Posterior vena cava (tissue), 2 donors: Measurements from ENCODE around the gene GPR151. TPM values are rescaled to one million over a fixed set of nuclear protein-coding genes. Genes with fewer than 3 reads are reported as not detected.
"Not testable (repeated sequence)": the region's sequence is repeated elsewhere in the genome, so short reads cannot be mapped to it uniquely, and the experiment has no call there.

Experiments
- DNase-seq: peaks from one replicate; pipeline ENCODE4 v3.0.0-alpha.2; 2020; ENCODE audit warnings: low spot score
- intact Hi-C, 2 donors: fragments of 100-400 bp; cut with DNase I; formaldehyde crosslinking; loops; one replicate each; pipeline versions ENCODE4 v1.14.1 to v1.14.2; 2022 to 2023
- long read RNA-seq, 2 donors: library from polyadenylated mRNA; unstranded; transcript quantifications; one replicate each; pipeline ENCODE4 v2.0.0, GENCODE V29; 2020 to 2021
- total RNA-seq, 2 donors: library from RNA; stranded (reverse); fragmentation: NEBNext Ultra II Directional; extraction: Animal tissue kit (Norgen Biotek cat#: 25700); gene quantifications; one replicate each; pipeline ENCODE4 v1.2.1, GENCODE V29; 2021
- donor health status: DM: yes; HTN: yes; CAD: no.
- donor health status: DM: yes; HTN: yes; CAD: no.

Gene GPR151
- total RNA-seq, result not detected
- long read RNA-seq, donor 1, result 0 reads
- long read RNA-seq, donor 2, result 0 reads

DNA sequence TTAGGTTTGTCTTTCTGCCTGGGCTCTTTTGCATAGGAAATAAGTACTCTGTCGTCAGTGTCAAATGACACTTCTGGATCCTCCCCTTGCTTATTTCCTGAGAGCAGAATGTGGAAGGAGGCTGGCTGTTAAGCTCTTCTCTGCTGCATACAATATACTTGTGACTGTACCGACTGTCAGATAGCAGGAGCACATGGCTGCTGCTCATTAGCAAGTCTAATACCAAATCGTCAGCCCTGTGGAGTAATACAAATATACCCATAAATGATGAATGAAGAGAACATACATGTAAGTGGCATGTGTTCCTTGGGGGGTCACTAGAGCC lies at the start of gene GPR151:
Gene GPR151, minus strand, starts transcription at position 40 of the 325 bp plus-strand sequence. CDS start 77 bp downstream, outside the sequence.
- intact Hi-C loops, result no loop called here
- DNase-seq, result no peak

- intact Hi-C loops, result no loop called here
- no peak for DNase-seq
These were observed 48.2 kb upstream of the GPR151 start for GRCh38 chr5:146564007-146564762.

DNA sequence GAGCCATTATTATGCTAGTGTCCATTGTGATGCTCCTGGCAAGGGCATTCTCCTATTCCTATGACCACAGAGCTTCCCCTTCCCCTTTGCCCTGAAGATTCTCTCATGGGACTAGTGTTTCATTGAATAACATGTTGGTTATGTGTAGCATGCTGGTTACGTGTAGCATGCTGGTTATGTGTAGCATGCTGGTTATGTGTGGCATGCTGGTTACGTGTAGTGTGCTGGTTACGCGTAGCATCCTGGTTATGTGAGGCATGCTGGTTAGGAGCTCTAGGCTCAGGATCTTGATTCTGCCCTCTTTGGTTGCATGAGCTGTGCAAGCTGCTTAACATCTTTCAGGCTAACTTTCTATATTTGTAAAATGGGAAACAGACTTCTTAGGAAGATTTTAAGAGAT lies 46.5 kb upstream of the GPR151 start:
- intact Hi-C loops, result no loop called here
- DNase-seq, result no peak

GRCh38 chr5:146561711-146562110 lies 45.7 kb upstream of the GPR151 start:
- intact Hi-C loops, result no loop called here
- DNase-seq, result no peak

DNA sequence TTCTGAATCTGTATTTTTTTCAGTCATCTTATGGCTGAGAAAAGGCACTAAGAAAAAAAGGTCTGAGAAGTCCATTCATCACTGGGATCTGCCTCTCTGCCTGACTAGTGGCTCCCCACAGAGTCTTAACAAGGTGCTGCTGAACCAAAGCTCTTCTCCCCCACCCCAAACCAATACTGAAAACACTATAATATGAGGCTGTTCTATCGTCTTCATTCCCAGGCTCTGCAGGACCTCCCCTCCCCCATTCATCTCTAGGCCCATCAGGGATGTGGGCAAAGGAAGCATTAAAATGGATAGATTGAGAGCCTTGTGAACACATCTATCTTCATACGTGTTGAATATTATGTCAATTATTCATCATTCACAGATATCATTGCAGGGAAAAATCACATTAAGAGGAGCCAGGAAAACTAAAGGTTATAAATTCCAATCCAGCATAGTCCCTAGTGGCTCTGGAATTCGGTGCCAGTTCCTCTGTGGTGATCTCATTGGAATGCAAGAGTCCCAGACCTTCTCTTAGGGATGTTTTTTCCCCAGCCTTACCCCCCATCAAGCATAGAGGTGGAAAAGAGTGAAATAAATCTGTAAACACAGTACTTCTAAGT lies 44.3 kb upstream of the GPR151 start:
- intact Hi-C loops, result no loop called here
- no peak for DNase-seq

DNA sequence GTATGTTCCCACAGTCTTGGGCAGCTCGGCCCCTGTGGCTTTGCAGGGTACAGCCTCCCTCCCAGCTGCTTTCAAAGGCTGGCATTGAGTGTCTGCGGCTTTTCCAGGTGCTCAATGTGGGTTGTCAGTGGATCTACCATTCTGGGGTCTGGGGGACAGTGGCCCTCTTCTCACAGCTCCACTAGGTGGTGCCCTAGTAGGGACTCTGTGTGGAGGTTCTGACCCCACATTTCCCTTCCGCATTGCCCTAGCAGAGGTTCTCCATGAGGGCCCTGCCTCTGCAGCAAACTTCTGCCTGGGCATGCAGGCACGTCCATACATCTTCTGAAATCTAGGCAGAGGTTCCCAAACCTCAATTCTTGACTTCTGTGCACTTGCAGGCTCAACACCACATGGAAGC lies 40.9 kb upstream of the GPR151 start:
- intact Hi-C loops, DNase-seq: not testable (repeated sequence)

GRCh38 chr5:146553446-146553845 lies 37.5 kb upstream of the GPR151 start:
- DNase-seq, result no peak
- intact Hi-C loops, result no loop called here

DNA sequence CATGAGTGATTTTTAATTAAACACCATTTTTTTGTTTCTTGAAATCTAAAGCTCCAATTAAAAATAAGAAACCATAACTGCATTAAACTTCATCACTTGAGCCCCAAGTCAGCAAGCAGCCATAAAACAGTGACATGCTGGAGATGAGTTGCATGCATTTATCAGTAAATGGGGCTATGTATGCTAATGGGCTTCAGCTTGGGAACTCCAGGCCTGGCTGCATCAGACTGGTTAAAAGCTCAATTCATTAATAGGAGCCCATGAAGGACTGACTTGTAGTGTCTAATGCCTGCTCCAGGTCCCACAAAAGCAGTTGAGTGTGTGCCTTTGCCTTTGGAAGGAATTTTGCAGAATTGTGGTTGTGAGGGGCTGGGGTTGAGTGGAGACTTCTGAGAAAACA lies 33.6 kb upstream of the GPR151 start:
- DNase-seq, result no peak
- intact Hi-C loops, result no loop called here

- intact Hi-C loops, result no loop called here
- DNase-seq, result no peak
These were observed 32.9 kb upstream of the GPR151 start for GRCh38 chr5:146548781-146549449.

DNA sequence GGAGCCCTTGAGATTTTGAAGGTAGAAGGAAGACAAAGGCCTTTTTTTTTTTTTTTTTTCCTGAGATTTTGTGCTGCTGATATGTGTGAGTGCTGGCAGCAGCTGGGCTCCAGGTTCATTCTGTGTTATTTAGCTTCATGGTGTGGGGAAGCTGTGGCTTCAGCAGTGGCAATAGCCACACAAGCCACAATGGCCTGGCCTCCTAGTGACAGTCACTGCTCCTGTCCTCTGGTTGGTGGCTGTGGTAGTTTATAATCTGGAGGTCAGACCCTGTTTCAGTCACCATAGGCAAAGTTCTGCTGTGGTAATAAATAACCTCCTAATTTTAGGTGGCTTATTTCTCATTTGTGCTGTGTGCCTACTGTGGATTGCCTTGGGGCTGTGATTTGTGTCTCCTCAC lies 28.2 kb upstream of the GPR151 start:
- intact Hi-C loops, result loop anchor here (5.0 kb wide), 2 partner anchors 423 to 643 kb away; no protein-coding TSS in a partner anchor
- DNase-seq, result no peak

GRCh38 chr5:146541958-146542849 lies 26.2 kb upstream of the GPR151 start:
- intact Hi-C loops, result loop anchor here (5.0 kb wide), 2 partner anchors 425 to 645 kb away; no protein-coding TSS in a partner anchor

DNA sequence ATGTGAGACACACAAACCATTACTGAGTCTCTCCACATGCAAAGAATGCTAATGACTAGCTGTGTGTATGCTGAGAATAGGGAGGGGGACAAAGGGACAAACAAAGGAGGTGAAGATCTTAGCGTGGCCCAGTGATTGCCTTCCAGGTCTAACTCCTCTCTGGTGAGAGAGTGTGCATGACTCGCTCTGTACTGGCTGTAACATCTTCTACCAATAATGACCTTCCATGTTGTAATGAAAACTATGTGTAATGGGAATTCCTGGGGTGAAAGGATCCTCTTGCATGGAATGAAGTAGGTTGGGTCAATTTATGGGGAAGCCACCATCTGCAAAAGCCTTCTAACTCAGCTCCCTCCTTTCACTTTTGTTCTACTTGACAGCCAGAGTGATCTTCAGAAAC lies 24.4 kb upstream of the GPR151 start:
- intact Hi-C loops, result loop anchor here (5.0 kb wide), 2 partner anchors 427 to 647 kb away; no protein-coding TSS in a partner anchor

More at GRCh38 chr5:146541958-146542849, 26.2 kb upstream of the GPR151 start:
- DNase-seq, result peak; percentile 91

DNA sequence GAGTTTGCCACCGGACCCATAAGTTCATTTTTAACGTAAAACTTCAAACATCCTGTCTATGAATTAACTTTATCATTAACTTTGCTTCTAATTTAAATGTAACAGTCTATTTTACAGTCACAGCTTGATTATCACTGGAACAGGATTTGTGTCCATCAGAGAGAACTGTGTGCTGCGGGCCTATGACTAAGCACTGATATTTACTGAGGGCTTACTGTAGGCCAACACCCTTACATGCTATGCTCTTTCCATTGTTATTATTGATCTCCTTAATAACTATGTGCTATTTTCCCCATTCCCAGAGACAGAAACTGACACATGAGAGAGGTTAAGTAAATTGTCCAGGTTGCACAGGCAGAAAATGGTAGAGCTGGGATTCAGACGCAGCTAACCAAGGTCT lies 24.0 kb upstream of the GPR151 start:
- intact Hi-C loops, result loop anchor here (5.0 kb wide), 2 partner anchors 427 to 647 kb away; no protein-coding TSS in a partner anchor
- no peak for DNase-seq

More for the DNA sequence above, 24.4 kb upstream of the GPR151 start:
- DNase-seq, result no peak

DNA sequence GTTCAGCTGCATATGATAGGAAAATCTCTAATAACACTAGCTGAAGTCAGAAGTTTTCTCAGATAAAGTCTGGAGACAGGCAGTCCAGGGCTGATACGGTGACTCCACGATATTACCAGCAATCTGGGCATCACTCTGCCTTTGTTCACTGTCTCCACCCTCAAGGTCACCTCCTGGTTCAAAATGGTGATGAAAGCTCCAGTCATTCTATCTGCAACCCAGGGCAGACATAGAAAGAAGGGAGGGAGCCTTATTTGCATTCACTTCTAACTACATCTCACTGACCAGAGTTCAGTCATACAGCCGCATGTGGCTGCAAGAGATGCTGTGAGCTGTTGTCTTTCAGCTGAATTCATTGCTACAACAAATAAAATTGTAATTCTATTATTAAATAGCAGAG lies 22.4 kb upstream of the GPR151 start:
- intact Hi-C loops, result no loop called here
- no peak for DNase-seq

DNA sequence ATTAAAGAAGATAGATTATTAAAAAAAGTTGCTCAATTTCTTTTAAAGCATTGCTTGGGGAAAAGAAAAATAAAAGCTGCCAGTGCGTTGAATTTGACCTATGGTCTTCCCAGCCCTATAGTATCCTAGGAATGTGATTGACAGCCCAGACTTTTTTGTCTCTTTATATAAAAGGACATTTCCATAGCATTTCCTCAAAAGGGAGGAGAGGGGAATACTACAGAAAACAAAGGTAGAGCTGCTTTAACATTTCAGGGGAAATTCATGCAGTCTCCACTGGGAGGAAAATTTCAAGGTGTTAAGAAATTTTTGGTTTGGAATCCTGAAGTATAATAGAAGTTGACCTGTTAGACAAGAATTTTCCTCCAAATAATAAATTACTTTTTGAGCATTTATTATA lies 17.9 kb upstream of the GPR151 start:
- intact Hi-C loops, result loop anchor here in 1 of 2 donors (5.0 kb wide), 1 partner anchor 653 kb away; no protein-coding TSS in a partner anchor
- DNase-seq, result no peak

GRCh38 chr5:146533260-146533857 lies 17.4 kb upstream of the GPR151 start:
- intact Hi-C loops, result loop anchor here in 1 of 2 donors (5.0 kb wide), 1 partner anchor 654 kb away; no protein-coding TSS in a partner anchor
- peak; percentile 84 for DNase-seq

DNA sequence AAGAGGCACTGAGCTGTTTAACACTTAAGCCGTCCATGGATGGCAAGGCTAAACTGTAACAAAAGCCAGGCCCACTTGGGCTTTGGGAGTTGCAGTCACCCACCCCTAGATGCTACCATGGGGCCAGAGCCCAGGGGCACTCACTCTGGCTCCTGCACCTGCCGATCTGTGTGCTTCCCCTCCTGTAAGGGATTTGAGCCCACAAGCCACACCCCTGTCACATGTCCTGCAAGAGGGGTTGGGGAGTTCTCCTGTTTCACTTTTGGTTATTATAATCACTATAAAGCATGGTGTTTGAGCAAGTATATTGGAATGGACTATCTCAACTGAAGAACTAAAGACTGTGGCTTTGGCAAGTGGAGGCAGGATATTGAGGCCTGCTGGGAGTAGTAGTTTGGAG lies 14.0 kb upstream of the GPR151 start:
- DNase-seq, result no peak
- intact Hi-C loops, result loop anchor here in 1 of 2 donors (5.0 kb wide), 1 partner anchor 657 kb away; no protein-coding TSS in a partner anchor

DNA sequence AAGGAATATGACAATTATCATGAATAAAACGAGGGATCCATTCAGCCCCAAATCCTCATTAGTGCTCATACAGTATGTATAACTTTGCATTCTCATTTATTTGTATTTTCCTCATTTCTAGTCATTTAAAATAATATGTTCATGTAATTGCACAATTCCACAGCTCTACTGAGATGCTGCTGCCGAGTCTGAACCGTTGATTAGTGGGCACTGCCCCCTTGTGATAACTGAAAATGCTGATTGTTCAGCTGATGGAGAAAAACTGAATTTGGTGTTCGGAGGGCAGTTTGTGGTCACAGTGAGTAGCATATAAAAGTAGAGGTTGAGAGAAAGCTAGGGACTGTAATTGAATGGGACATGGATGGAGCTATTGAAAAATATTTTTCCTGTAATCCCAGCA lies 12.2 kb upstream of the GPR151 start:
- DNase-seq, result no peak

DNA sequence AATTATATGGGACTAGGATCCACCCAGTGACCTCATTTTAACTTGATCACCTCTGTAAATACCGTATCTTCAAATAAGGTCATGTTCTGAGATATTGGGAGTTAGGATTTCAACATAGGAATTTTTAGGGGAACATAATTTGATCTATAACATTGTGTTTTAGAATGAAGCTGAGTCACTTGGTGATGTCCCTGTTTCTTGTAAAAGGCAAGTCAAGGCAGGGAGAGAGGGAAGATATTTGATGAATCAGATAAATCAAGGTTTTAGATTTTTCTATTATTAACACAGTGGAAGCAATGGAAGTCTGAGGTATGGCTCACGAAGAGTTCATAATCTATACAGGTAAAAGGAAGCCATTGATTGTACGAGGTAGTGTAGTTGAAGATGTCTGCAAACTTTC lies 11.8 kb upstream of the GPR151 start:
- intact Hi-C loops, result no loop called here
- no peak for DNase-seq

More for the DNA sequence above, 12.2 kb upstream of the GPR151 start:
- intact Hi-C loops, result no loop called here
